Measurements from ENCODE around the gene SQOR. TPM values are rescaled to one million over a fixed set of nuclear protein-coding genes. Genes with fewer than 3 reads are reported as not detected.

SQOR gene
- total RNA-seq, 1 experiment from 2014 or later = 17.6 TPM

- BruUV-seq (replicated peaks) = no TSS peak
- Histone ChIP-seq H3K9me3 (ENCODE audit: control insufficient read depth in 1 of 2, insufficient read depth in 1 of 2, low read depth in 1 of 2, low read length in 2 of 2) (no peaks in the 10 kb centered on the region), H3K79me2 (ENCODE audit: insufficient read depth, low read length) (no peaks in the 10 kb centered on the region), H3K27me3 (ENCODE audit: insufficient read depth, low read length) (no peaks in the 10 kb centered on the region), H3K9me2 (ENCODE audit: insufficient read depth) (no peaks in the 10 kb centered on the region), H3K36me3 (ENCODE audit: control insufficient read depth in 1 of 2, insufficient read depth in 2 of 2, low read length in 2 of 2) (no peaks in the 10 kb centered on the region), H3K4me2 (ENCODE audit: low read length) (no peak overlapping the region), H2AFZ (ENCODE audit: low read depth, low read length, poor library complexity, severe bottlenecking) (no peak overlapping the region), H3K4me3 (replicated peaks in 1 of 2; ENCODE audit: low read depth in 1 of 2, low read length in 2 of 2) (no peak overlapping the region), H3K4me1 (ENCODE audit: control insufficient read depth in 1 of 2, insufficient read depth in 2 of 2, low read length in 2 of 2) (peaks cover 9 to 11% of the 10 kb centered on the region in 2 experiments), H3K9ac (ENCODE audit: low read length) (no peak overlapping the region), H4K20me1 (ENCODE audit: insufficient read depth) (no peaks in the 10 kb centered on the region), H3K27ac (ENCODE audit: low read depth, low read length) (no peak overlapping the region)
- ChIA-PET CTCF (no interaction called here), RAD21 (ENCODE audit: low non-redundant PET in 1 of 2, low total read pairs in 2 of 2, uncharacterized antibody in 2 of 2, unreplicated experiment in 2 of 2) (interaction anchor here in 1 of 2 experiments (0.6 kb wide), 1 partner anchor 43 kb away, joined by 3 read pairs; no protein-coding TSS in a partner anchor), POLR2A (no interaction called here)
- TF ChIP-seq ZBTB33 (IDR thresholded peaks at IDR 0.05; ENCODE audit: extremely low read depth, insufficient replicate concordance, low read length) (no peak), SP1 (IDR thresholded peaks at IDR 0.05; ENCODE audit: low read depth) (no peak), REST (IDR thresholded peaks at IDR 0.05; ENCODE audit: low read depth) (no peak), SRF (IDR thresholded peaks at IDR 0.05; ENCODE audit: low read depth) (no peak), CEBPB (IDR thresholded peaks at IDR 0.05; ENCODE audit: low read depth) (no peak), SIN3A (IDR thresholded peaks at IDR 0.05; ENCODE audit: low read depth) (no peak), EZH2phosphoT487 (IDR thresholded peaks at IDR 0.05; ENCODE audit: borderline replicate concordance) (no peak), CTCF (IDR thresholded peaks at IDR 0.05 in 2 of 3, conservative IDR thresholded peaks at IDR 0.05 in 1 of 3; ENCODE audit: borderline replicate concordance in 1 of 3, insufficient read depth in 1 of 3, low read depth in 2 of 3, low read length in 2 of 3) (no peak), ATF3 (IDR thresholded peaks at IDR 0.05) (no peak), MAX (IDR thresholded peaks at IDR 0.05) (no peak), ZNF274 (IDR thresholded peaks at IDR 0.05; ENCODE audit: low read depth, low read length) (no peak), EZH2 (IDR thresholded peaks at IDR 0.05) (no peak), CBX3 (IDR thresholded peaks at IDR 0.05; ENCODE audit: low read depth) (no peak), POLR2A (IDR thresholded peaks at IDR 0.05; ENCODE audit: borderline replicate concordance, extremely low read depth, insufficient read depth, insufficient read length) (no peak), YY1 (IDR thresholded peaks at IDR 0.05; ENCODE audit: extremely low read depth, insufficient replicate concordance, low read depth, low read length) (no peak), RAD21 (IDR thresholded peaks at IDR 0.05; ENCODE audit: low read depth) (no peak), ZFX (IDR thresholded peaks at IDR 0.05) (no peak)
- ATAC-seq = no peak
- no peak for DNase-seq (ENCODE audit: low read depth, low spot score)
- intact Hi-C loops (cut with micrococcal nuclease) = no loop called here
These were observed 16.2 kb downstream of the SQOR start for GRCh38 chr15:45650889-45651525.
